GM08714 (cell line): ENCODE results near the gene HCN1.

Source experiments
- H3K4me3 ChIP-seq: fragments of 200-500 bp; sonication (Bioruptor generic); 2 replicates; pipeline ENCODE4 v1.5.1; 2014; ENCODE audit warnings: mild to moderate bottlenecking, low read length, inconsistent platforms
- ZNF274 ChIP-seq: IDR thresholded peaks from 2 replicates; pipeline ENCODE4 v1.6.1; 2012; ENCODE audit warnings: mild to moderate bottlenecking, low read depth, low read length

Gene HCN1

GRCh38 chr5:45696206-45696836 is at the start of gene HCN1:
HCN1 (minus strand) TSS chr5:45696380.
- no peak for TF ChIP-seq ZNF274
- H3K4me3 ChIP-seq = no peak within 1 kb of the TSS

- no peak for TF ChIP-seq ZNF274
- no peak overlapping the region for H3K4me3 ChIP-seq
Measured at GRCh38 chr5:45741110-45741509, 44.9 kb upstream of the HCN1 start.

- TF ChIP-seq ZNF274 = no peak
- H3K4me3 ChIP-seq = no peak overlapping the region
Measured at GRCh38 chr5:45737153-45737552, 41.0 kb upstream of the HCN1 start.

GRCh38 chr5:45725537-45725936 is 29.4 kb upstream of the HCN1 start:
- no peak for TF ChIP-seq ZNF274
- H3K4me3 ChIP-seq = no peak overlapping the region

DNA sequence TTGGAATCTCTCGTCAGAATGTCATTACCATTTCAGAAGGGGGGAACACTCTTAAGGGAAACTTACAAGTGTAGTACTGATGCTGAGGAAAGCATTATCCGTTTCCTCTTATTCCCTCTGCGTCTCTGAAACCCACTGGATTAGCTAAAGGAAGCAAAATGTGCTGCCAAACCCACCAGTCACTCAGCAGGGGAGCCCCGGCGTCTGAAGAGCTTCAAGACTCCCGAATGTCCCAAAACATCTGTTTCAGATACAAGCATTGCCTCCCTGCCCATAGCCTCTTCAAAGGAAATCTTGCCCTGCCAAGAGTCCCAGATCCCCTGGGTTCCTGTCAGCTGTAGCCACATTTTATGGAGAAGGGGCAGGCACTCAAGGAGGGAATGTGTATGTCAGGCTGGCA is 1.0 kb upstream of the HCN1 start:
- no peak overlapping the region for H3K4me3 ChIP-seq
- no peak for TF ChIP-seq ZNF274

DNA sequence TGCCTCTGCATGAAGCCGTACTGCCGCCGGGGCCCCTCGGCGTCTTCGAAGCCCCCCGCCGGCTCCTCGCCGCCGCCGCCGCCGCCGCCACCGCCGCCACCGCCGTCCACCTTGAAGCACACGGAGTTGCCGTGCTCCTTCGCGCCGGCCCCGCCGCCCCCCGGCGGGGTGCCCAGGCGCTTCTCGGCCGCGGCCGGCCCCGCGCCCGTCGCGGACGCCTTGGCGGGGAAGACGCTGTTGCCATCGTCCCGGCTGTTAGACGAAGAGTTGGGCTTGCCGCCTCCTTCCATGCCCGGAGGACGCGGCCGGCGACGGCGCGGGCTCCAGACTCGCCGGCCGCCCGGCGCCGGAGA is 400 bp downstream of the HCN1 start:
- no peak overlapping the region for H3K4me3 ChIP-seq
- TF ChIP-seq ZNF274 = no peak

DNA sequence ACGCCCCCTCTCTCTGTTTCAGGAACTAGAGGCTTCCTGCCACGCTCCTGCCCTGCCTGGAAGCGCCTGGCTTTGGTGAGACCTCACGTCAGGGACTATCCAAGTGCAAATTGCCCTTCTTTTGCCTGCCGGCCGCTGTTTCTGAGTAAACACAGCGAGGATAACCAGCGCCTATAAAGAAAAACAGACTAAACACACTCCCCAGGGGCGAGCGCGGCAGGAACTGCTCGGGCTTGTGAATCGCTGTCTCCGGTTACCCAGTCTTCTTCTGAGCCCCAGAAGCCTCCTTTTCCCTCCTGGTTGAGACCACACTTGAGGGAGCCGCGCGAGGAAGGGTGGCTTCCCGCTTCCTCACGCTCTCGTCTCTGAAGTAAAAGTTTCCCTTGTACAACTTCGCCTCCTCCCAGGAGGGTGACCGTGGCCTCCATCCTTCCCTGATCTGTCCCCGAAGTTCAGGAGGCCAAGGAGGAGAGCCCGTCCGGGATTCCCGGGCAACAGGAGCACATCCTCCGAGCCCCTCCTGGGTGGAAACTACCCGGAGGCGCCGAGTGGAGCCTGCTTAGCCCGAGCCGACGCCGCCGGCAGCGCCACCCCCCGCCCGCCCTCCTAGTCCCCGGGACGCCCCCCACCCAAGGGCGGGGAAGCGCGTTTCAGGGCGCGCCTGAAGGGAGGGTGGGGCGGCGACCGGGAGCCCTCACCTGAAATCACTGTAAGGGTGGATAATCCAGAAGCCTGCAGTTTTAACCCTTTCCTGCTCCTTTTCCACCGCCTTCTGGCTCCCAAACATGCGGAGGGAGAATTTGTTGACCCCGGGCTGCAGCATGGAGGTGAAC is 993 bp downstream of the HCN1 start:
- TF ChIP-seq ZNF274 = no peak
- no peak overlapping the region for H3K4me3 ChIP-seq

DNA sequence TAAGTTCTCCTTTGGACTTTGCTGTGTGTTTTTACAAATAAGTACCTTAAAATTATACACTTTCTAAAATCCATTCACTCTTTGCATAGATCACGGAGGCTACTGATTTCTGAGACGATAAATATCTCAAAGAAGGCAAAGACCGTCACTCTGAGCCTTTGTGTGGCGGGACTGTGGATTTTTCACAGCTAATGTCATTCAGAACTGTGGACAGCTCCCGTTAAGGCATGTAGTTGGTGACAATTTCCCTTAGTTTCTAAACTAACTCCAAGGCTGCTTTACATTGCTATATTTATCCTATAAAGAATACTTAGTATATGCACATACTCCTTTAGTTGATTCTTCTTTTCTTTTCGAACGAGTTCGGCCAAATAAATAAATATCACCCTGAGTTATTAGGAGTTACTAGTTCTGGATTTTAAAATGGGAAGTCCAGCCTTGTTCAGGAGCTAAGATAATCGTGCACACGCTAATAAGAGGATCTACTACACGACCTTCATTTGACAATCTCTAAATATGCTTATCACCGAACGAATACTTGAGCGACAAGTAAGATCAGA is 1.8 kb downstream of the HCN1 start:
- H3K4me3 ChIP-seq = no peak overlapping the region
- TF ChIP-seq ZNF274 = no peak

DNA sequence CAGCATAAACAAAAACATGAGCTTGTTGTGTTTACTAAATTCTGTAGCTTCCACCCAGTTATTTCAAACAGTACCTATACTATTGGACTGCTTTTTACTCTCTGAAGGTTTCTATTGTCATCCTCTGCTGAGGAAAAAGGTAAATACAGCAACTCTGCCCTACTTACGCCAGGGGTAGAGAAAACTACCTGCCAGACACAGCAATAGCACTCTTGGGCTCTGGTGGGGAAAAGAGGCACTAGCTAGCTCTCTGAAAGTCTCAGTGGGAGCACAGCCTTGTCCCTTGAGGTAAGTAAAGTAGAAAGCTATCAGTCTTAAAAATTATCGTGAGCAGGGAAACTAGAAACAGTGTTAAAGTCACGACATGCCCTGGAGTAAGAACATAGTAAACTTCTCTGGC is 3.7 kb downstream of the HCN1 start:
- no peak for TF ChIP-seq ZNF274
- no peak overlapping the region for H3K4me3 ChIP-seq

DNA sequence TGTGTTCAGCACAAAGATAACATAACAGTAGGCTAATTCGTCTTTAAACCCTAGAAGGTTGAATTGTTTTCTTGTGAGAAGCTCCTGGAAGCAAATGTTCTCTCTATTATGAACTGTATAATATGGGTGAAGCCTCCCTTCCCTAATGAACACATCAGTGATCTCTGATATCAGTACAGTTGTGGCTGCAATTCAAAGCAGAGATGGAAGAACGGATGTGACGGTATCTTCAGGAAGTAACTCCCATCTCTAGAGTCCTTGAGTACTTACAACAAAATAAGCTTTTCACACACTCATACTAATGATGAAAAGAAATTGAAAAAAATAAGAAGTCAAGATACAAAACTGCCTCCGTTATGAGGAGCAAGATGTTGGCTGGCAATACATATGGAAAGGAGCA is 4.5 kb downstream of the HCN1 start:
- TF ChIP-seq ZNF274 = no peak
- H3K4me3 ChIP-seq = no peak overlapping the region

DNA sequence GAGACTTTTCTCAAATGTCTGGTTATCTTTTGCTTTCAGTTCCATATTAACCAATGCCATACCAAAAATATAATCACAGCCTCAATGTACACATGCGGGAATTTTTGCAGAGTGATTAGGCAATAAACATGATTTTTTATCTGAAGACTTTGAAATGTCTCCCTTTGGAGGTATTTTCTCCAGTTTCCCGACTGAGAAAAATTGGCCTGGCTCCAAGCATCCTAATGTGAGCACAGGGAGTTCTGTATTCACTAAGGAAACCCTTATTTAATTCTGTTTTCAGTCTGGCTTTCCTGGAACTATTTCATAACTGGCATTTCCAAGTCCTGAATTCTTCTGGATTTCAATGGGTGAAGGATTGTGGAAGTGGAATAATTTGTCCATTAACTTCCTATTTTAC is 8.5 kb downstream of the HCN1 start:
- no peak overlapping the region for H3K4me3 ChIP-seq
- no peak for TF ChIP-seq ZNF274

- no peak for TF ChIP-seq ZNF274
- no peak overlapping the region for H3K4me3 ChIP-seq
Measured at GRCh38 chr5:45686620-45687019, 9.6 kb downstream of the HCN1 start.

DNA sequence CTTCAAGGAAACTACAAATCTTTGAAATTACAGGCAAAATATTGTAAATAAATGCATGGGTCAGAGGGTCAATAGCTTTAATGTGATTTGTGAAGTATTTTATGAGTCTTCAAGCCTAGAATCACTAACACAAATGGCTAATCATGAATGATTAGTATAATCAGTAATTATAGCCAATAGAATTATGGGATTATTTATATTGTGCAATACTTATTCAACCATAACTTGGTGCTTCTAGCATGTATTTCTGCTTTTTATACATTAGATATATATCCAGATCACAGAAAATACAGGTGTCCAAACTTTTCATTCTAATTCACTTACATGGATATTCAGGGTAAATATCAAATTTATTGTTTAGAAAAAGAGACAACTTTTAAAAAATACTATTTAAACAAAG is 12.1 kb downstream of the HCN1 start:
- TF ChIP-seq ZNF274 = no peak
- no peak overlapping the region for H3K4me3 ChIP-seq

DNA sequence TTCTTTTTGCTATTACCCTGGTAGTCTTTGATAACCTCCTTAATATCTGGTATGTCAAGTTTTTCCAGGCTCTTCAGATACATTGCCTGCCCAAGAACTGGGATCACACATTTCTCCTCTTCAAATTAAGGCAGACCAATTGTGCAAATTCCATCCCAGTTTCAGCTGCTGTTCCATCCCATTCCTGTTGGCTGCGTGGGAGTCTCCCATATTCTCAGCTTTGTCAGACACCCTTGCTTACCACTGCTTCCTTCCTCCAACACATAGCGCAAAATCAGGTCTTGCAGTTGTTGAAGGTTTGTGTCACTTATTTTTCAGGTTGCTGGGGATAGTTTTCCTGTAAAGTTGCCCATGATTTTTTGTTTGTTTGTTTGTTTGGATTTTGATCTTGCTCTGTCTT is 15.2 kb downstream of the HCN1 start:
- H3K4me3 ChIP-seq = no peak overlapping the region
- TF ChIP-seq ZNF274 = no peak

DNA sequence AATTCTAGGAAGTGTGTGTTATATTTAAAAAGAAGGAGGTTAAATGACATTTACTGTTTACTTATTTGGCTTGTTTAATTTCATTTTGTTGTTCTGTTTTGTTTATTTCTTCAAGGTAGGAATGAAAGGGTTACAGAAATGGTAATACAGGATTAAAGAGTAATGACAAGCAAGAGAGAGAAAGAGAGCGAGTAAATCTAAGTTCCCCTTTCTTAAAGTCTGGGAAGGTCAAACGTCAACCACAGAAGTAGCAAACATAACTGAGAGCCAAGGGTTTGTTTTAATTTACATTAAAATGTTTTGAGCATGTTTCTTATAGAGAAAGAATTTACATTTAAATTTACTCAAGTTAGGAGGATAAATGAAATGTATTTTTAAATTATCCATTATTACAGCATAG is 18.7 kb downstream of the HCN1 start:
- TF ChIP-seq ZNF274 = no peak
- no peak overlapping the region for H3K4me3 ChIP-seq

DNA sequence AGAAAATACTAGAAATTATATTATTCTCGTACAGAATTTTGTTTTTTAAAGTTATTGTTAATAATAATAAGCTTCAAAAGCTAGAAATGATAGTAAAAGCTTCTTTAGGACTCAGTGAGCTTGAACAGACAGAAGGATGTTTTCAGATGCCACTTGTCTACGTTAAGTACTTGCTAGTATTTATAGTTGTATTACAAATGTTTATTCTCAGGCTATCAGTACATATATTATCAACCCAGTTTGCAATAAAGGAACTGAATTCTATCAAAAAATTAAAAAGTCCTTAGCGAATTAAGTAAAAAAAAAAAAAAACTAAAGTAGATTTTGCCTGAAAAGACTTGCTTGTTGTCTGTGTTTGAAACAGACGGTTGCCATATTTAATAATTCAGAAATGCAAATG is 23.9 kb downstream of the HCN1 start:
- no peak for TF ChIP-seq ZNF274
- no peak overlapping the region for H3K4me3 ChIP-seq
